H9 (cell line): Measurements from ENCODE around the gene SPEM3. TPM values are rescaled to one million over a fixed set of nuclear protein-coding genes. Genes with fewer than 3 reads are reported as not detected.

Experiments
- DNase-seq: peaks from one replicate; pipeline ENCODE4 v3.0.0-alpha.2; 2017
- H2AFZ ChIP-seq: one replicate; pipeline ENCODE4 v1.6.1; 2013; ENCODE audit warnings: mild to moderate bottlenecking, low read length, control low read depth, moderate library complexity
- H2AK5ac ChIP-seq: 2 replicates; pipeline ENCODE4 v1.6.1; 2013; ENCODE audit warnings: low read length, control low read depth, mixed read lengths; ENCODE audit not compliant: insufficient read length
- H2BK120ac ChIP-seq: one replicate; pipeline ENCODE4 v1.6.1; 2013; ENCODE audit warnings: low read depth, mild to moderate bottlenecking, low read length, control low read depth, inconsistent platforms; ENCODE audit not compliant: poor library complexity, severe bottlenecking
- H2BK12ac ChIP-seq: 2 replicates; pipeline ENCODE4 v1.6.1; 2013; ENCODE audit warnings: low read length, control low read depth, mixed read lengths, low read depth; ENCODE audit not compliant: insufficient read length
- H2BK15ac ChIP-seq: 2 replicates; pipeline ENCODE4 v1.6.1; 2013; ENCODE audit warnings: low read depth, low read length, control low read depth
- H2BK20ac ChIP-seq: one replicate; pipeline ENCODE4 v1.6.1; 2013; ENCODE audit warnings: low read depth, mild to moderate bottlenecking, low read length, control low read depth, inconsistent platforms; ENCODE audit not compliant: poor library complexity, severe bottlenecking
- H2BK5ac ChIP-seq: 2 replicates; pipeline ENCODE4 v1.6.1; 2013; ENCODE audit warnings: low read length, control low read depth, mixed read lengths; ENCODE audit not compliant: insufficient read length
- H3K14ac ChIP-seq: 2 replicates; pipeline ENCODE4 v1.6.1; 2013; ENCODE audit warnings: low read length, control low read depth; ENCODE audit not compliant: insufficient read depth
- H3K18ac ChIP-seq: 2 replicates; pipeline ENCODE4 v1.6.1; 2013; ENCODE audit warnings: low read depth, mild to moderate bottlenecking, mixed read lengths, low read length, control low read depth; ENCODE audit not compliant: insufficient read length
- H3K23ac ChIP-seq: 2 replicates; pipeline ENCODE4 v1.6.1; 2013; ENCODE audit warnings: low read length, control low read depth, mixed read lengths, low read depth; ENCODE audit not compliant: insufficient read length
- H3K23me2 ChIP-seq: 2 replicates; pipeline ENCODE4 v1.6.1; 2013; ENCODE audit warnings: low read depth, mild to moderate bottlenecking, mixed read lengths, low read length, control low read depth; ENCODE audit not compliant: insufficient read length, poor library complexity, severe bottlenecking
- H3K27ac ChIP-seq: 2 replicates; pipeline ENCODE4 v1.5.1; 2013; ENCODE audit warnings: low read length, control low read depth, mixed read lengths, low read depth; ENCODE audit not compliant: insufficient read length
- H3K27me3 ChIP-seq: 2 replicates; pipeline ENCODE4 v1.6.1; 2013; ENCODE audit warnings: low read length, control low read depth, inconsistent platforms; ENCODE audit not compliant: insufficient read depth
- H3K4ac ChIP-seq: 2 replicates; pipeline ENCODE4 v1.6.1; 2013; ENCODE audit warnings: low read depth, mild to moderate bottlenecking, control low read depth, inconsistent platforms, low read length, moderate library complexity
- H3K4me1 ChIP-seq: 2 replicates; pipeline ENCODE4 v1.6.1; 2013; ENCODE audit warnings: low read length, control low read depth, inconsistent platforms; ENCODE audit not compliant: insufficient read depth
- H3K4me2 ChIP-seq: 2 replicates; pipeline ENCODE4 v1.6.1; 2013; ENCODE audit warnings: low read length, control low read depth, mixed read lengths; ENCODE audit not compliant: insufficient read length, insufficient read depth
- H3K56ac ChIP-seq: 2 replicates; pipeline ENCODE4 v1.6.1; 2013; ENCODE audit warnings: low read depth, mild to moderate bottlenecking, mixed read lengths, low read length, control low read depth; ENCODE audit not compliant: insufficient read length
- H3K79me1 ChIP-seq: 2 replicates; pipeline ENCODE4 v1.6.1; 2013; ENCODE audit warnings: low read depth, mild to moderate bottlenecking, moderate library complexity, low read length, control low read depth, inconsistent platforms; ENCODE audit not compliant: insufficient read depth, poor library complexity, severe bottlenecking
- H3K79me2 ChIP-seq: 2 replicates; pipeline ENCODE4 v1.6.1; 2013; ENCODE audit warnings: low read length, control low read depth, inconsistent platforms; ENCODE audit not compliant: insufficient read depth
- H3K9ac ChIP-seq: 2 replicates; pipeline ENCODE4 v1.6.1; 2013; ENCODE audit warnings: low read length, control low read depth, mixed read lengths; ENCODE audit not compliant: insufficient read length; ENCODE audit errors: extremely low read depth
- H3K9me3 ChIP-seq: one replicate; pipeline ENCODE4 v1.6.1; 2013; ENCODE audit warnings: low read depth, low read length, inconsistent platforms; ENCODE audit not compliant: control insufficient read depth
- H3T11ph ChIP-seq: one replicate; pipeline ENCODE4 v1.6.1; 2013; ENCODE audit warnings: mild to moderate bottlenecking, low read length, control low read depth, inconsistent platforms
- H4K20me1 ChIP-seq: one replicate; pipeline ENCODE4 v1.6.1; 2013; ENCODE audit not compliant: control insufficient read depth, insufficient read length, insufficient read depth
- H4K5ac ChIP-seq: 2 replicates; pipeline ENCODE4 v1.6.1; 2013; ENCODE audit warnings: low read depth, mild to moderate bottlenecking, mixed read lengths, low read length, control low read depth; ENCODE audit not compliant: insufficient read length
- H4K8ac ChIP-seq: replicated peaks from 2 replicates; pipeline ENCODE4 v1.6.1; 2013; ENCODE audit warnings: low read length, control low read depth, mixed read lengths, low read depth; ENCODE audit not compliant: insufficient read length
- H4K91ac ChIP-seq: 2 replicates; pipeline ENCODE4 v1.6.1; 2013; ENCODE audit warnings: low read depth, mild to moderate bottlenecking, moderate library complexity, mixed read lengths, low read length, control low read depth; ENCODE audit not compliant: insufficient read length
- H3K27ac Mint-ChIP-seq, 3 experiments: 2 replicates in 2 of 3; 3 replicates in 1 of 3; pipeline ENCODE4 v1.8.0; 2020 to 2021; ENCODE audit warnings: mixed read lengths in 3 of 3, mild to moderate bottlenecking in 1 of 3, moderate library complexity in 1 of 3
- H3K27me3 Mint-ChIP-seq: 2 replicates; pipeline ENCODE4 v1.8.0; 2021; ENCODE audit warnings: low read depth, mild to moderate bottlenecking, moderate library complexity, mixed read lengths
- H3K36me3 Mint-ChIP-seq, 3 experiments: 2 replicates in 2 of 3; 3 replicates in 1 of 3; pipeline ENCODE4 v1.8.0; 2020 to 2021; ENCODE audit warnings: low read depth in 3 of 3, mixed read lengths in 3 of 3; ENCODE audit not compliant: insufficient read depth in 1 of 3
- H3K4me1 Mint-ChIP-seq, 2 experiments: 2 replicates each; pipeline ENCODE4 v1.8.0; 2020; ENCODE audit warnings: mixed read lengths in 2 of 2
- H3K4me3 Mint-ChIP-seq, 2 experiments: 2 replicates in 1 of 2; 3 replicates in 1 of 2; pipeline ENCODE4 v1.8.0; 2020 to 2021; ENCODE audit warnings: mild to moderate bottlenecking in 2 of 2, mixed read lengths in 2 of 2, moderate library complexity in 1 of 2
- H3K9me3 Mint-ChIP-seq, 2 experiments: 2 replicates in 1 of 2; 3 replicates in 1 of 2; pipeline ENCODE4 v1.8.0; 2020; ENCODE audit warnings: mild to moderate bottlenecking in 2 of 2, mixed read lengths in 2 of 2, moderate library complexity in 1 of 2
- WGBS: extraction: QIAGEN DNeasy Blood & Tissue Kit; methylation state at CpG from one replicate; pipeline ENCODE4 v1.1.7; 2013; ENCODE audit warnings: missing lambda C conversion rate, low lambda C conversion rate, mixed read lengths; ENCODE audit not compliant: insufficient read length; ENCODE audit errors: extremely low coverage; 5-methylcytosine and 5-hydroxymethylcytosine counted together
- total RNA-seq: library from RNA; stranded (reverse); gene quantifications from 2 replicates; pipeline ENCODE4 v1.2.1, GENCODE V29; 2021
- TF ChIP-seq, protein P1 (sequence below): fragments of 200-600 bp; sonication (generic); conservative IDR thresholded peaks from 3 replicates; pipeline ENCODE4 v1.8.0; 2021; ENCODE audit warnings: antibody characterized with exemption, mild to moderate bottlenecking

Gene SPEM3
- total RNA-seq, 1 experiment from 2014 or later: not detected

GRCh38 chr17:7416323-7416722, 12.3 kb upstream of the SPEM3 start:
- H3K9me3 Mint-ChIP-seq: no peaks in the 10 kb centered on the region
- H3K4me1 ChIP-seq: no peaks in the 10 kb centered on the region
- TF ChIP-seq, protein P1, sequence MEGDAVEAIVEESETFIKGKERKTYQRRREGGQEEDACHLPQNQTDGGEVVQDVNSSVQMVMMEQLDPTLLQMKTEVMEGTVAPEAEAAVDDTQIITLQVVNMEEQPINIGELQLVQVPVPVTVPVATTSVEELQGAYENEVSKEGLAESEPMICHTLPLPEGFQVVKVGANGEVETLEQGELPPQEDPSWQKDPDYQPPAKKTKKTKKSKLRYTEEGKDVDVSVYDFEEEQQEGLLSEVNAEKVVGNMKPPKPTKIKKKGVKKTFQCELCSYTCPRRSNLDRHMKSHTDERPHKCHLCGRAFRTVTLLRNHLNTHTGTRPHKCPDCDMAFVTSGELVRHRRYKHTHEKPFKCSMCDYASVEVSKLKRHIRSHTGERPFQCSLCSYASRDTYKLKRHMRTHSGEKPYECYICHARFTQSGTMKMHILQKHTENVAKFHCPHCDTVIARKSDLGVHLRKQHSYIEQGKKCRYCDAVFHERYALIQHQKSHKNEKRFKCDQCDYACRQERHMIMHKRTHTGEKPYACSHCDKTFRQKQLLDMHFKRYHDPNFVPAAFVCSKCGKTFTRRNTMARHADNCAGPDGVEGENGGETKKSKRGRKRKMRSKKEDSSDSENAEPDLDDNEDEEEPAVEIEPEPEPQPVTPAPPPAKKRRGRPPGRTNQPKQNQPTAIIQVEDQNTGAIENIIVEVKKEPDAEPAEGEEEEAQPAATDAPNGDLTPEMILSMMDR: no peak
- no peak overlapping the region for H2BK5ac ChIP-seq
- no peak overlapping the region for H3K4me2 ChIP-seq
- H3K27ac Mint-ChIP-seq: peak overlapping the region in 2 of 3 experiments; percentile 11 to 17; a peak in 2 of 7 replicates
- H3K79me1 ChIP-seq: no peaks in the 10 kb centered on the region
- H3K9me3 ChIP-seq: no peaks in the 10 kb centered on the region
- no peak for DNase-seq
- H3K14ac ChIP-seq: no peak overlapping the region
- peaks cover 8 to 42% (median 32%) of the 10 kb centered on the region in 3 experiments; a peak in 6 of 7 replicates for H3K36me3 Mint-ChIP-seq
- H2BK20ac ChIP-seq: no peak overlapping the region
- no peak overlapping the region for H3K27ac ChIP-seq
- H3K4me3 Mint-ChIP-seq: no peak overlapping the region; a peak in 1 of 5 replicates
- H3T11ph ChIP-seq: no peak overlapping the region
- no peak overlapping the region for H3K18ac ChIP-seq
- no peak overlapping the region for H4K8ac ChIP-seq
- H3K27me3 ChIP-seq: no peaks in the 10 kb centered on the region
- no peak overlapping the region for H4K5ac ChIP-seq
- no peak overlapping the region for H4K91ac ChIP-seq
- no peaks in the 10 kb centered on the region for H3K27me3 Mint-ChIP-seq
- H2BK15ac ChIP-seq: no peak overlapping the region
- no peaks in the 10 kb centered on the region for H3K79me2 ChIP-seq
- no peak overlapping the region for H2BK12ac ChIP-seq
- no peak overlapping the region for H2BK120ac ChIP-seq
- H3K23ac ChIP-seq: no peak overlapping the region
- peaks cover 9 to 40% of the 10 kb centered on the region in 2 experiments for H3K4me1 Mint-ChIP-seq
- H3K23me2 ChIP-seq: no peaks in the 10 kb centered on the region
- WGBS: no CpG with 5 or more reads among the region's 6 CpGs
- H4K20me1 ChIP-seq: no peaks in the 10 kb centered on the region
- no peak overlapping the region for H3K4ac ChIP-seq
- no peak overlapping the region for H2AFZ ChIP-seq
- H2AK5ac ChIP-seq: no peak overlapping the region
- no peak overlapping the region for H3K56ac ChIP-seq
- H3K9ac ChIP-seq: no peak overlapping the region
